HepG2 (cell line): ENCODE measurements around the gene LRRC74A. TPM values are rescaled to one million over a fixed set of nuclear protein-coding genes. Genes with fewer than 3 reads are reported as not detected.
A peak's percentile ranks its signal among the peaks of the same experiment; 100 is the strongest.

Experiments used
- ADNP ChIP-seq: sonication (generic); formaldehyde crosslinking; IDR thresholded peaks from 2 replicates; pipeline ENCODE4 v1.4.0; 2020; ENCODE audit warnings: missing genetic modification reagents
- DMAP1 ChIP-seq: IDR thresholded peaks from 2 replicates; pipeline ENCODE4 v1.6.1; 2016
- ELF4 ChIP-seq: sonication (generic); formaldehyde crosslinking; IDR thresholded peaks from 2 replicates; pipeline ENCODE4 v1.5.0; 2020; ENCODE audit warnings: missing genetic modification reagents, mild to moderate bottlenecking, moderate library complexity, borderline replicate concordance
- GABPA ChIP-seq, 2 experiments: IDR thresholded peaks; 2 replicates each; pipeline ENCODE4 v1.6.1; 2011 to 2016; ENCODE audit warnings: low read depth in 2 of 2, low read length in 1 of 2, missing biosample characterization in 1 of 2, missing genetic modification characterization in 1 of 2
- GTF3A ChIP-seq: sonication (generic); formaldehyde crosslinking; conservative IDR thresholded peaks from 2 replicates; pipeline ENCODE4 v1.4.0; 2020; ENCODE audit warnings: mild to moderate bottlenecking, missing genetic modification reagents
- KDM4B ChIP-seq: sonication (generic); formaldehyde crosslinking; IDR thresholded peaks from 2 replicates; pipeline ENCODE4 v1.4.0; 2020; ENCODE audit warnings: missing genetic modification reagents
- MAF1 ChIP-seq: sonication (generic); formaldehyde crosslinking; IDR thresholded peaks from 2 replicates; pipeline ENCODE4 v1.5.0; 2020; ENCODE audit warnings: missing genetic modification reagents, borderline replicate concordance
- POGZ ChIP-seq: sonication (generic); formaldehyde crosslinking; IDR thresholded peaks from 2 replicates; pipeline ENCODE4 v1.4.0; 2020; ENCODE audit warnings: mild to moderate bottlenecking, missing genetic modification reagents
- REXO4 ChIP-seq: sonication (generic); formaldehyde crosslinking; IDR thresholded peaks from 2 replicates; pipeline ENCODE4 v1.8.0; 2022; ENCODE audit warnings: missing genetic modification reagents, mild to moderate bottlenecking, borderline replicate concordance
- RORA ChIP-seq: sonication (generic); formaldehyde crosslinking; IDR thresholded peaks from 2 replicates; pipeline ENCODE4 v1.5.0; 2020; ENCODE audit warnings: mild to moderate bottlenecking, missing genetic modification reagents, moderate library complexity
- SCMH1 ChIP-seq: sonication (generic); formaldehyde crosslinking; IDR thresholded peaks from 2 replicates; pipeline ENCODE4 v1.9.0; 2021; ENCODE audit warnings: missing genetic modification reagents, mild to moderate bottlenecking, borderline replicate concordance
- ZNF652 ChIP-seq: IDR thresholded peaks from 2 replicates; pipeline ENCODE4 v1.6.1; 2016; ENCODE audit warnings: low read depth, borderline replicate concordance
- ZNF777 ChIP-seq: sonication (generic); formaldehyde crosslinking; IDR thresholded peaks from 2 replicates; pipeline ENCODE4 v1.4.0; 2020; ENCODE audit warnings: missing genetic modification reagents
- polyA plus RNA-seq, 8 experiments: library from polyadenylated mRNA; depleted of rRNA in 3 of 8; stranded (reverse) in 7 of 8; unstranded in 1 of 8; fragments of >200 nt; fragmentation: Illumina TruSeq in 4 of 8; extraction: Trizol in 4 of 8; gene quantifications; 2 replicates each; pipeline versions ENCODE4 v1.2.1 to v1.2.3, GENCODE V29; 2011 to 2016; ENCODE audit warnings: low read depth in 4 of 8, missing spikeins in 1 of 8, mixed read lengths in 1 of 8; ENCODE audit not compliant: insufficient read depth in 1 of 8
- total RNA-seq, 5 experiments: library from RNA; depleted of rRNA; stranded (reverse); fragments of >200 nt; fragmentation: Illumina TruSeq; extraction: Trizol; gene quantifications; 2 replicates each; pipeline ENCODE4 v1.2.3, GENCODE V29; 2016; ENCODE audit warnings: low read depth in 1 of 5
- TF ChIP-seq, protein P1 (sequence below): sonication (generic); formaldehyde crosslinking; IDR thresholded peaks from 2 replicates; pipeline ENCODE4 v1.5.0; 2020; ENCODE audit warnings: missing genetic modification reagents
- TF ChIP-seq, protein P2 (sequence below): sonication (generic); formaldehyde crosslinking; IDR thresholded peaks from 2 replicates; pipeline ENCODE4 v1.8.0; 2022; ENCODE audit warnings: mild to moderate bottlenecking, missing genetic modification reagents, moderate library complexity
- TF ChIP-seq, protein P3 (sequence below): sonication (generic); IDR thresholded peaks from 2 replicates; pipeline ENCODE4 v1.6.1; 2016; ENCODE audit warnings: low read depth, borderline replicate concordance
- TF ChIP-seq, protein P4 (sequence below): IDR thresholded peaks from 2 replicates; pipeline ENCODE4 v1.6.1; 2016; ENCODE audit warnings: low read depth, borderline replicate concordance
- TF ChIP-seq, protein P5 (sequence below): sonication (generic); formaldehyde crosslinking; IDR thresholded peaks from 2 replicates; pipeline ENCODE4 v1.4.0; 2020; ENCODE audit warnings: low read depth, missing genetic modification reagents
- TF ChIP-seq, protein P6 (sequence below): sonication (generic); formaldehyde crosslinking; conservative IDR thresholded peaks from 2 replicates; pipeline ENCODE4 v1.8.0; 2022; ENCODE audit warnings: low read depth, missing genetic modification reagents
- TF ChIP-seq, protein P7 (sequence below): sonication (generic); formaldehyde crosslinking; conservative IDR thresholded peaks from 2 replicates; pipeline ENCODE4 v1.8.1; 2023; ENCODE audit warnings: missing genetic modification reagents

The LRRC74A gene
- total and polyA plus RNA-seq, 2 of the 13 experiments (the other 11 are each of a cell fraction or from before 2014, with no cell fraction given) = not detected

DNA sequence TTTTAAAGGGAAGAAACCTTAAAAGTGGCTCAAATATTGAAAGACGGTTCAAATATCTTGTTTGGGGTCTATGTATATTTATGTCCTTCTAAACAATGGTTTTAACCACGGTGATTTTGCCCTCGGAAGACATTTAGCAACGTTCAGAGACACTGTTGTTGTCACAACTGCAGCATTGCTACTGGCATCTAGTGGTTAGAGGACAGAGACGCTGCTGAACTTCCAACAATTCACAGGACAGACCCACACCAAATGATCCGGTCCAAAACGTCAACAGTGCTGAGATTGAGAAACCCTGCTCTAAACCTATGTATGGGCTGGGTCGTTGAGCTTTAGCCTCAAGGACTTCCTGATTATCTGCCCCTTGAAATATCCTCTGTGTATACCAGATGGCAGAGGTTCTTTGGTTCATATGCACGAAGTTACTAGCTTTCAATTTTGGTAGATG, 15.2 kb upstream of the LRRC74A start (continued):
- TF ChIP-seq, protein P1, sequence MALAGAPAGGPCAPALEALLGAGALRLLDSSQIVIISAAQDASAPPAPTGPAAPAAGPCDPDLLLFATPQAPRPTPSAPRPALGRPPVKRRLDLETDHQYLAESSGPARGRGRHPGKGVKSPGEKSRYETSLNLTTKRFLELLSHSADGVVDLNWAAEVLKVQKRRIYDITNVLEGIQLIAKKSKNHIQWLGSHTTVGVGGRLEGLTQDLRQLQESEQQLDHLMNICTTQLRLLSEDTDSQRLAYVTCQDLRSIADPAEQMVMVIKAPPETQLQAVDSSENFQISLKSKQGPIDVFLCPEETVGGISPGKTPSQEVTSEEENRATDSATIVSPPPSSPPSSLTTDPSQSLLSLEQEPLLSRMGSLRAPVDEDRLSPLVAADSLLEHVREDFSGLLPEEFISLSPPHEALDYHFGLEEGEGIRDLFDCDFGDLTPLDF = no peak
- TF ChIP-seq ZNF777 (CRISPR knock-in tag) = no peak
- no peak for TF ChIP-seq ELF4 (CRISPR knock-in tag)
- TF ChIP-seq, protein P2, sequence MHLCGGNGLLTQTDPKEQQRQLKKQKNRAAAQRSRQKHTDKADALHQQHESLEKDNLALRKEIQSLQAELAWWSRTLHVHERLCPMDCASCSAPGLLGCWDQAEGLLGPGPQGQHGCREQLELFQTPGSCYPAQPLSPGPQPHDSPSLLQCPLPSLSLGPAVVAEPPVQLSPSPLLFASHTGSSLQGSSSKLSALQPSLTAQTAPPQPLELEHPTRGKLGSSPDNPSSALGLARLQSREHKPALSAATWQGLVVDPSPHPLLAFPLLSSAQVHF (CRISPR knock-in tag) = no peak
- TF ChIP-seq MAF1 (CRISPR knock-in tag) = no peak
- TF ChIP-seq, protein P3, sequence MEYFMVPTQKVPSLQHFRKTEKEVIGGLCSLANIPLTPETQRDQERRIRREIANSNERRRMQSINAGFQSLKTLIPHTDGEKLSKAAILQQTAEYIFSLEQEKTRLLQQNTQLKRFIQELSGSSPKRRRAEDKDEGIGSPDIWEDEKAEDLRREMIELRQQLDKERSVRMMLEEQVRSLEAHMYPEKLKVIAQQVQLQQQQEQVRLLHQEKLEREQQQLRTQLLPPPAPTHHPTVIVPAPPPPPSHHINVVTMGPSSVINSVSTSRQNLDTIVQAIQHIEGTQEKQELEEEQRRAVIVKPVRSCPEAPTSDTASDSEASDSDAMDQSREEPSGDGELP = no peak
- no peak for TF ChIP-seq DMAP1
- TF ChIP-seq SCMH1 = no peak
- TF ChIP-seq, protein P4, sequence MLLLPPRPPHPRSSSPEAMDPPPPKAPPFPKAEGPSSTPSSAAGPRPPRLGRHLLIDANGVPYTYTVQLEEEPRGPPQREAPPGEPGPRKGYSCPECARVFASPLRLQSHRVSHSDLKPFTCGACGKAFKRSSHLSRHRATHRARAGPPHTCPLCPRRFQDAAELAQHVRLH (CRISPR knock-in tag) = no peak
- TF ChIP-seq, protein P5, sequence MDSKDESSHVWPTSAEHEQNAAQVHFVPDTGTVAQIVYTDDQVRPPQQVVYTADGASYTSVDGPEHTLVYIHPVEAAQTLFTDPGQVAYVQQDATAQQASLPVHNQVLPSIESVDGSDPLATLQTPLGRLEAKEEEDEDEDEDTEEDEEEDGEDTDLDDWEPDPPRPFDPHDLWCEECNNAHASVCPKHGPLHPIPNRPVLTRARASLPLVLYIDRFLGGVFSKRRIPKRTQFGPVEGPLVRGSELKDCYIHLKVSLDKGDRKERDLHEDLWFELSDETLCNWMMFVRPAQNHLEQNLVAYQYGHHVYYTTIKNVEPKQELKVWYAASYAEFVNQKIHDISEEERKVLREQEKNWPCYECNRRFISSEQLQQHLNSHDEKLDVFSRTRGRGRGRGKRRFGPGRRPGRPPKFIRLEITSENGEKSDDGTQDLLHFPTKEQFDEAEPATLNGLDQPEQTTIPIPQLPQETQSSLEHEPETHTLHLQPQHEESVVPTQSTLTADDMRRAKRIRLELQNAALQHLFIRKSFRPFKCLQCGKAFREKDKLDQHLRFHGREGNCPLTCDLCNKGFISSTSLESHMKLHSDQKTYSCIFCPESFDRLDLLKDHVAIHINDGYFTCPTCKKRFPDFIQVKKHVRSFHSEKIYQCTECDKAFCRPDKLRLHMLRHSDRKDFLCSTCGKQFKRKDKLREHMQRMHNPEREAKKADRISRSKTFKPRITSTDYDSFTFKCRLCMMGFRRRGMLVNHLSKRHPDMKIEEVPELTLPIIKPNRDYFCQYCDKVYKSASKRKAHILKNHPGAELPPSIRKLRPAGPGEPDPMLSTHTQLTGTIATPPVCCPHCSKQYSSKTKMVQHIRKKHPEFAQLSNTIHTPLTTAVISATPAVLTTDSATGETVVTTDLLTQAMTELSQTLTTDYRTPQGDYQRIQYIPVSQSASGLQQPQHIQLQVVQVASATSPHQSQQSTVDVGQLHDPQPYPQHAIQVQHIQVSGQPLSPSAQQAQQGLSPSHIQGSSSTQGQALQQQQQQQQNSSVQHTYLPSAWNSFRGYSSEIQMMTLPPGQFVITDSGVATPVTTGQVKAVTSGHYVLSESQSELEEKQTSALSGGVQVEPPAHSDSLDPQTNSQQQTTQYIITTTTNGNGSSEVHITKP = peak; percentile 58; the same call in 1 of the 2 replicates
- TF ChIP-seq, protein P6, sequence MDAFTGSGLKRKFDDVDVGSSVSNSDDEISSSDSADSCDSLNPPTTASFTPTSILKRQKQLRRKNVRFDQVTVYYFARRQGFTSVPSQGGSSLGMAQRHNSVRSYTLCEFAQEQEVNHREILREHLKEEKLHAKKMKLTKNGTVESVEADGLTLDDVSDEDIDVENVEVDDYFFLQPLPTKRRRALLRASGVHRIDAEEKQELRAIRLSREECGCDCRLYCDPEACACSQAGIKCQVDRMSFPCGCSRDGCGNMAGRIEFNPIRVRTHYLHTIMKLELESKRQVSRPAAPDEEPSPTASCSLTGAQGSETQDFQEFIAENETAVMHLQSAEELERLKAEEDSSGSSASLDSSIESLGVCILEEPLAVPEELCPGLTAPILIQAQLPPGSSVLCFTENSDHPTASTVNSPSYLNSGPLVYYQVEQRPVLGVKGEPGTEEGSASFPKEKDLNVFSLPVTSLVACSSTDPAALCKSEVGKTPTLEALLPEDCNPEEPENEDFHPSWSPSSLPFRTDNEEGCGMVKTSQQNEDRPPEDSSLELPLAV (CRISPR knock-in tag) = no peak
- 0 out of 2 replicates have a peak, but pooled peaks have one; percentile 13 for TF ChIP-seq POGZ (CRISPR knock-in tag)
- TF ChIP-seq RORA (CRISPR knock-in tag) = no peak
- no peak for TF ChIP-seq GTF3A (CRISPR knock-in tag)
- no peak for TF ChIP-seq GABPA (IDR thresholded peaks at IDR 0.05; ENCODE audit: low read depth, low read length)
- TF ChIP-seq GABPA (CRISPR knock-in tag; IDR thresholded peaks at IDR 0.05; ENCODE audit: low read depth) = no peak
- TF ChIP-seq ZNF652 (CRISPR knock-in tag) = no peak
- TF ChIP-seq REXO4 = no peak
- TF ChIP-seq, protein P7, sequence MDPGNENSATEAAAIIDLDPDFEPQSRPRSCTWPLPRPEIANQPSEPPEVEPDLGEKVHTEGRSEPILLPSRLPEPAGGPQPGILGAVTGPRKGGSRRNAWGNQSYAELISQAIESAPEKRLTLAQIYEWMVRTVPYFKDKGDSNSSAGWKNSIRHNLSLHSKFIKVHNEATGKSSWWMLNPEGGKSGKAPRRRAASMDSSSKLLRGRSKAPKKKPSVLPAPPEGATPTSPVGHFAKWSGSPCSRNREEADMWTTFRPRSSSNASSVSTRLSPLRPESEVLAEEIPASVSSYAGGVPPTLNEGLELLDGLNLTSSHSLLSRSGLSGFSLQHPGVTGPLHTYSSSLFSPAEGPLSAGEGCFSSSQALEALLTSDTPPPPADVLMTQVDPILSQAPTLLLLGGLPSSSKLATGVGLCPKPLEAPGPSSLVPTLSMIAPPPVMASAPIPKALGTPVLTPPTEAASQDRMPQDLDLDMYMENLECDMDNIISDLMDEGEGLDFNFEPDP (CRISPR knock-in tag) = no peak
- TF ChIP-seq ADNP (CRISPR knock-in tag) = no peak
- TF ChIP-seq KDM4B = no peak
